IMR-90 (cell line): ENCODE measurements around the gene HPS4. TPM values are rescaled to one million over a fixed set of nuclear protein-coding genes. Genes with fewer than 3 reads are reported as not detected.

ENCODE experiments used
- ATAC-seq: fragments of 200-7000 bp; cut with Tn5 transposase; 2 replicates; pipeline ENCODE4 v1.9.1; 2020; ENCODE audit warnings: low read depth, mild to moderate bottlenecking, moderate library complexity
- BruUV-seq: library from RNA; stranded (reverse); fragments of 400-500 nt; replicated peaks from 2 replicates; lab custom pipeline; 2021; lab: Mats Ljungman, UMichigan
- CTCF ChIA-PET: fragments of 300-600 bp; formaldehyde crosslinking; extraction: SDS; loops from one replicate; lab custom pipeline; 2021; ENCODE audit warnings: antibody characterized with exemption; lab: Yijun Ruan, JAX
- POLR2A ChIA-PET: fragments of 300-600 bp; sonication (Branson Sonifier 250); formaldehyde crosslinking; loops from one replicate; lab custom pipeline; 2022; ENCODE audit warnings: antibody characterized with exemption; ENCODE audit not compliant: unreplicated experiment; lab: Charles Lee
- DNase-seq: peaks from one replicate; pipeline ENCODE4 v3.0.0; 2013
- H2AFZ ChIP-seq: replicated peaks from 2 replicates; pipeline ENCODE3; 2013; ENCODE audit warnings: low read length, mild to moderate bottlenecking; ENCODE audit not compliant: poor library complexity
- H2AK5ac ChIP-seq: 2 replicates; pipeline ENCODE4 v1.6.1; 2013; ENCODE audit warnings: low read depth, low read length, inconsistent platforms
- H2AK9ac ChIP-seq: replicated peaks from 2 replicates; pipeline ENCODE3; 2013; ENCODE audit warnings: mild to moderate bottlenecking, low read depth, low read length, moderate library complexity; ENCODE audit not compliant: poor library complexity
- H2BK120ac ChIP-seq: 2 replicates; pipeline ENCODE4 v1.6.1; 2013; ENCODE audit warnings: low read depth, low read length, inconsistent platforms
- H2BK15ac ChIP-seq: 3 replicates; pipeline ENCODE4 v1.6.1; 2013; ENCODE audit warnings: low read depth, low read length, inconsistent platforms
- H2BK20ac ChIP-seq: 2 replicates; pipeline ENCODE4 v1.6.1; 2013; ENCODE audit warnings: low read depth, mild to moderate bottlenecking, inconsistent platforms, low read length, moderate library complexity
- H2BK5ac ChIP-seq: 2 replicates; pipeline ENCODE4 v1.6.1; 2013; ENCODE audit warnings: mild to moderate bottlenecking, low read depth, low read length, inconsistent platforms; ENCODE audit not compliant: poor library complexity, severe bottlenecking
- H3K14ac ChIP-seq: replicated peaks from 2 replicates; pipeline ENCODE4 v1.6.1; 2013; ENCODE audit warnings: low read depth, low read length, inconsistent platforms
- H3K18ac ChIP-seq: 2 replicates; pipeline ENCODE4 v1.6.1; 2013; ENCODE audit warnings: low read depth, low read length, control low read depth
- H3K23ac ChIP-seq: 2 replicates; pipeline ENCODE4 v1.6.1; 2013; ENCODE audit warnings: low read depth, low read length, inconsistent platforms
- H3K27ac ChIP-seq: 2 replicates; pipeline ENCODE4 v1.5.1; 2013; ENCODE audit warnings: mild to moderate bottlenecking, control low read depth, low read length; ENCODE audit not compliant: insufficient read depth
- H3K27me3 ChIP-seq: 2 replicates; pipeline ENCODE4 v1.6.1; 2013; ENCODE audit warnings: low read length; ENCODE audit not compliant: control insufficient read depth, insufficient read depth
- H3K36me3 ChIP-seq: 2 replicates; pipeline ENCODE4 v1.6.1; 2013; ENCODE audit warnings: low read length, mixed read lengths; ENCODE audit not compliant: control insufficient read depth, insufficient read depth
- H3K4ac ChIP-seq: 2 replicates; pipeline ENCODE4 v1.6.1; 2013; ENCODE audit warnings: low read depth, low read length, inconsistent platforms
- H3K4me1 ChIP-seq: 2 replicates; pipeline ENCODE4 v1.6.1; 2013; ENCODE audit warnings: low read length, mixed read lengths; ENCODE audit not compliant: control insufficient read depth, insufficient read depth
- H3K4me2 ChIP-seq: 2 replicates; pipeline ENCODE4 v1.6.1; 2013; ENCODE audit warnings: low read depth, mild to moderate bottlenecking, control low read depth, low read length, moderate library complexity
- H3K4me3 ChIP-seq: 2 replicates; pipeline ENCODE4 v1.5.1; 2013; ENCODE audit warnings: low read depth, mild to moderate bottlenecking, control low read depth, low read length, moderate library complexity; ENCODE audit not compliant: insufficient read depth
- H3K56ac ChIP-seq: 2 replicates; pipeline ENCODE4 v1.6.1; 2013; ENCODE audit warnings: low read length, inconsistent platforms; ENCODE audit not compliant: insufficient read depth; ENCODE audit errors: extremely low read depth
- H3K79me1 ChIP-seq, 2 experiments: 2 replicates each; pipeline ENCODE4 v1.6.1; 2013; ENCODE audit warnings: low read length in 2 of 2, inconsistent platforms in 1 of 2, low read depth in 1 of 2
- H3K9ac ChIP-seq: 2 replicates; pipeline ENCODE4 v1.6.1; 2013; ENCODE audit warnings: low read depth, low read length, control low read depth
- H3K9me1 ChIP-seq: 2 replicates; pipeline ENCODE4 v1.6.1; 2013; ENCODE audit warnings: low read length, inconsistent platforms; ENCODE audit not compliant: insufficient read depth
- H3K9me3 ChIP-seq: 2 replicates; pipeline ENCODE4 v1.6.1; 2013; ENCODE audit warnings: low read length; ENCODE audit not compliant: control insufficient read depth, insufficient read depth
- H4K20me1 ChIP-seq: 2 replicates; pipeline ENCODE4 v1.6.1; 2013; ENCODE audit warnings: low read length, inconsistent platforms; ENCODE audit not compliant: insufficient read depth
- H4K5ac ChIP-seq: 2 replicates; pipeline ENCODE4 v1.6.1; 2013; ENCODE audit warnings: mild to moderate bottlenecking, low read depth, low read length, control low read depth
- H4K8ac ChIP-seq, 2 experiments: 2 replicates each; pipeline ENCODE4 v1.6.1; 2013; ENCODE audit warnings: low read depth in 2 of 2, low read length in 2 of 2, control low read depth in 1 of 2, inconsistent platforms in 1 of 2
- H4K91ac ChIP-seq: 2 replicates; pipeline ENCODE4 v1.6.1; 2013; ENCODE audit warnings: low read depth, low read length, inconsistent platforms; ENCODE audit not compliant: insufficient read depth
- CEBPB ChIP-seq: IDR thresholded peaks from 2 replicates; pipeline ENCODE4 v1.6.1; 2012; ENCODE audit warnings: low read depth, low read length, improper control_type of control experiment
- CHD1 ChIP-seq: IDR thresholded peaks from 2 replicates; pipeline ENCODE4 v1.6.1; 2012; ENCODE audit warnings: low read depth, low read length, improper control_type of control experiment
- MAFK ChIP-seq: IDR thresholded peaks from 2 replicates; pipeline ENCODE4 v1.6.1; 2012; ENCODE audit warnings: low read depth, low read length, improper control_type of control experiment
- WGBS, 2 experiments: methylation state at CpG; one replicate each; pipeline versions ENCODE4 v1.1.5 to v1.1.7; 2013; ENCODE audit warnings: missing lambda C conversion rate in 2 of 2; ENCODE audit not compliant: insufficient read length in 1 of 2; ENCODE audit errors: extremely low coverage in 2 of 2; 5-methylcytosine and 5-hydroxymethylcytosine counted together
- dilution Hi-C: fragments of 300-500 bp; cut with HindIII; formaldehyde crosslinking; loops from one replicate; pipeline ENCODE4 v1.14.3; 2018; ENCODE audit warnings: low sequenced_read_pairs; ENCODE audit not compliant: unreplicated experiment
- in situ Hi-C: fragments of 300-500 bp; cut with MboI; formaldehyde crosslinking; loops from 3 replicates; pipeline ENCODE4 v1.14.3; 2019; ENCODE audit warnings: low sequenced_read_pairs, inconsistent platforms, mixed read lengths
- intact Hi-C: fragments of 100-400 bp; cut with micrococcal nuclease; formaldehyde crosslinking; loops from 2 replicates; pipeline ENCODE4 v1.10.0; 2022
- polyA plus RNA-seq, 3 experiments: library from polyadenylated mRNA; depleted of rRNA; stranded (reverse); fragments of >200 nt; gene quantifications; 2 replicates each; pipeline ENCODE4 v1.2.3, GENCODE V29; 2012; ENCODE audit warnings: low replicate concordance in 1 of 3
- total RNA-seq: library from RNA; depleted of rRNA; stranded (reverse); fragments of >200 nt; gene quantifications from 2 replicates; pipeline ENCODE4 v1.2.3, GENCODE V29; 2012

Gene HPS4
- total and polyA plus RNA-seq, 2 of the 4 experiments (the other 2 are of a cell fraction) = 15.8 to 19.0 TPM

GRCh38 chr22:26470807-26471206 lies 12.8 kb downstream of the HPS4 start:
- intact Hi-C loops = no loop called here
- no peak overlapping the region for H3K4me2 ChIP-seq

More at GRCh38 chr22:26470807-26471206, 12.8 kb downstream of the HPS4 start:
- Histone ChIP-seq H3K4ac (peak overlapping the region; percentile 21), H3K27me3 (no peaks in the 10 kb centered on the region), H3K27ac (no peak overlapping the region), H3K4me1 (no peaks in the 10 kb centered on the region), H3K23ac (no peak overlapping the region), H3K79me1 (peaks cover 0 to 4% of the 10 kb centered on the region in 2 experiments; a peak in 1 of 4 replicates), H3K56ac (no peak overlapping the region), H4K20me1 (no peaks in the 10 kb centered on the region), H3K9me1 (peaks cover 7% of the 10 kb centered on the region), H3K4me3 (no peak overlapping the region), H3K9ac (no peak overlapping the region), H2BK120ac (peak overlapping the region; percentile 39; the same call in 1 of the 2 replicates), H2AK5ac (no peak overlapping the region; the same call in 1 of the 2 replicates), H2BK15ac (no peak overlapping the region), H2AK9ac (no peak overlapping the region), H4K91ac (no peak overlapping the region), H3K18ac (no peak overlapping the region), H2BK20ac (peak overlapping the region; percentile 45), H2BK5ac (no peak overlapping the region), H4K5ac (no peak overlapping the region), H3K36me3 (peaks cover 44% of the 10 kb centered on the region), H3K9me3 (no peaks in the 10 kb centered on the region), H3K14ac (0 out of 2 replicates have a peak overlapping the region, but pooled peaks have one; percentile 45), H4K8ac (no peak overlapping the region), H2AFZ (no peak overlapping the region)
- ATAC-seq = no peak
- POLR2A ChIA-PET = no interaction called here
- BruUV-seq = no TSS peak
- WGBS, 2 experiments = no CpG with 5 or more reads among the region's 2 CpGs
- DNase-seq = no peak
- TF ChIP-seq CEBPB (no peak), CHD1 (no peak), MAFK (peak; percentile 68)
- CTCF ChIA-PET = no interaction called here
- in situ Hi-C loops = no loop called here
- dilution Hi-C loops = no loop called here
